K562 (cell line): ENCODE measurements around the gene HEATR9. TPM values are rescaled to one million over a fixed set of nuclear protein-coding genes. Genes with fewer than 3 reads are reported as not detected.

Experiments used
- CSDE1 ChIP-seq, 2 experiments: fragments of 450-650 bp; IDR thresholded peaks; 2 replicates each; pipeline ENCODE4 v1.6.1; 2016; ENCODE audit warnings: mild to moderate bottlenecking in 1 of 2
- ELK3 ChIP-seq: fragments of 450-650 bp; formaldehyde crosslinking; IDR thresholded peaks from 2 replicates; pipeline ENCODE4 v1.4.0; 2020; ENCODE audit warnings: mild to moderate bottlenecking
- FOXP4 ChIP-seq: sonication (generic); formaldehyde crosslinking; IDR thresholded peaks from 2 replicates; pipeline ENCODE4 v1.8.0; 2022; ENCODE audit warnings: mild to moderate bottlenecking, missing genetic modification reagents, borderline replicate concordance
- HDAC2 ChIP-seq: fragments of 450-650 bp; IDR thresholded peaks from 2 replicates; pipeline ENCODE4 v1.6.1; 2016; ENCODE audit warnings: mild to moderate bottlenecking
- HSF4 ChIP-seq: fragments of 250-450 bp; sonication (Bioruptor Pico); IDR thresholded peaks from 2 replicates; pipeline ENCODE4 v2.1.2; 2022; ENCODE audit warnings: mild to moderate bottlenecking, moderate library complexity, borderline replicate concordance
- JUND ChIP-seq, 2 experiments: IDR thresholded peaks; 2 replicates in 1 of 2; 3 replicates in 1 of 2; pipeline ENCODE4 v1.6.1; 2011; ENCODE audit warnings: borderline replicate concordance in 2 of 2, low read depth in 2 of 2, low read length in 2 of 2, improper control_type of control experiment in 1 of 2, missing biosample characterization in 1 of 2, missing genetic modification characterization in 1 of 2, missing genetic modification reagents in 1 of 2
- MBD2 ChIP-seq: sonication (generic); IDR thresholded peaks from 2 replicates; pipeline ENCODE4 v1.6.1; 2016; ENCODE audit warnings: low read depth, borderline replicate concordance
- MIER1 ChIP-seq: fragments of 450-650 bp; IDR thresholded peaks from 2 replicates; pipeline ENCODE4 v1.6.1; 2016; ENCODE audit warnings: antibody characterized with exemption, mild to moderate bottlenecking, low read depth
- NCOA1 ChIP-seq: fragments of 450-650 bp; IDR thresholded peaks from 2 replicates; pipeline ENCODE4 v1.6.1; 2016; ENCODE audit warnings: low read depth
- NCOA2 ChIP-seq, 2 experiments: fragments of 450-650 bp; IDR thresholded peaks; 2 replicates each; pipeline ENCODE4 v1.6.1; 2018; ENCODE audit warnings: mild to moderate bottlenecking in 2 of 2, moderate library complexity in 1 of 2; ENCODE audit not compliant: partially characterized antibody in 2 of 2
- PHB ChIP-seq: fragments of 250-450 bp; sonication (Bioruptor Pico); IDR thresholded peaks from 2 replicates; pipeline ENCODE4 v1.5.0; 2021
- PRDM10 ChIP-seq: fragments of 450-650 bp; IDR thresholded peaks from 2 replicates; pipeline ENCODE4 v1.6.1; 2018; ENCODE audit not compliant: partially characterized antibody
- RBFOX2 ChIP-seq: fragments of 200-400 bp; formaldehyde crosslinking; IDR thresholded peaks from 2 replicates; pipeline ENCODE4 v1.6.1; 2017; ENCODE audit warnings: low read depth, mild to moderate bottlenecking, low read length, moderate library complexity
- SIN3B ChIP-seq: fragments of 450-650 bp; IDR thresholded peaks from 2 replicates; pipeline ENCODE4 v1.6.1; 2017; ENCODE audit warnings: low read depth, mild to moderate bottlenecking, moderate library complexity
- TAF1 ChIP-seq: IDR thresholded peaks from 2 replicates; pipeline ENCODE4 v1.6.1; 2011; ENCODE audit warnings: mild to moderate bottlenecking, low read length, moderate library complexity; ENCODE audit not compliant: insufficient read depth, control insufficient read depth, severe bottlenecking; ENCODE audit errors: extremely low read depth
- THRA ChIP-seq: fragments of 450-650 bp; IDR thresholded peaks from 2 replicates; pipeline ENCODE4 v1.6.1; 2017; ENCODE audit warnings: mild to moderate bottlenecking, moderate library complexity
- ZBTB26 ChIP-seq: fragments of 450-650 bp; formaldehyde crosslinking; IDR thresholded peaks from 2 replicates; pipeline ENCODE4 v1.4.0; 2022; ENCODE audit warnings: missing genetic modification characterization
- ZNF316 ChIP-seq: fragments of 450-650 bp; IDR thresholded peaks from 2 replicates; pipeline ENCODE4 v1.6.1; 2016
- ZNF778 ChIP-seq: fragments of 450-650 bp; formaldehyde crosslinking; IDR thresholded peaks from 2 replicates; pipeline ENCODE4 v1.4.0; 2020; ENCODE audit warnings: mild to moderate bottlenecking, moderate library complexity
- polyA plus RNA-seq, 8 experiments: library from polyadenylated mRNA; depleted of rRNA in 4 of 8; stranded (reverse) in 5 of 8; unstranded in 3 of 8; fragments of >200 nt; fragmentation: Nextera tagmentation in 2 of 8; fragmentation: Illumina TruSeq in 1 of 8; extraction: Ambion mirVana in 2 of 8; extraction: Trizol in 1 of 8; gene quantifications; 2 replicates each; pipeline versions ENCODE4 v1.2.1 to v1.2.3, GENCODE V29; 2011 to 2014; ENCODE audit warnings: inconsistent platforms in 1 of 8, missing spikeins in 1 of 8
- total RNA-seq, 7 experiments: library from RNA; depleted of rRNA in 6 of 7; stranded (reverse); fragments of >200 nt in 6 of 7; fragmentation: Illumina TruSeq in 2 of 7; extraction: Trizol in 2 of 7; gene quantifications; 2 replicates each; pipeline versions ENCODE4 v1.2.1 to v1.2.3, GENCODE V29; 2011 to 2021; ENCODE audit warnings: low replicate concordance in 1 of 7

Gene HEATR9
- total and polyA plus RNA-seq, 9 of the 15 experiments (the other 6 are each of a cell fraction or from before 2014, with no cell fraction given) = not detected

GRCh38 chr17:35809855-35810461 is 58.7 kb downstream of the HEATR9 start (continued):
- TF ChIP-seq THRA = no peak
- TF ChIP-seq NCOA2 (IDR thresholded peaks at IDR 0.05; ENCODE audit: partially characterized antibody in 2 of 2) = no peak
- no peak for TF ChIP-seq FOXP4
- 0 out of 2 replicates have a peak, but pooled peaks have one; percentile 0 for TF ChIP-seq ZNF316
- no peak for TF ChIP-seq HDAC2
- no peak for TF ChIP-seq HSF4 (CRISPR knock-in tag)
- TF ChIP-seq JUND (IDR thresholded peaks at IDR 0.05; ENCODE audit: borderline replicate concordance, low read depth, low read length) = no peak
- TF ChIP-seq JUND (tag; IDR thresholded peaks at IDR 0.05; ENCODE audit: borderline replicate concordance, low read depth, low read length) = 0 out of 3 replicates have a peak, but pooled peaks have one; percentile 3
- no peak for TF ChIP-seq PHB (CRISPR knock-in tag)
- TF ChIP-seq PRDM10 = peak; percentile 66
- no peak for TF ChIP-seq TAF1
- no peak for TF ChIP-seq ELK3 (CRISPR knock-in tag)
- no peak for TF ChIP-seq NCOA1
- no peak for TF ChIP-seq ZNF778 (CRISPR knock-in tag)
- no peak for TF ChIP-seq MIER1
- TF ChIP-seq ZBTB26 (CRISPR knock-in tag) = no peak
- no peak for TF ChIP-seq SIN3B
- no peak for TF ChIP-seq CSDE1 (IDR thresholded peaks at IDR 0.05)
- TF ChIP-seq MBD2 = no peak
- TF ChIP-seq RBFOX2 = peak; percentile 62
